Measurements from ENCODE around the gene RBM5. TPM values are rescaled to one million over a fixed set of nuclear protein-coding genes. Genes with fewer than 3 reads are reported as not detected.

RBM5 gene
- polyA plus RNA-seq, 1 experiment: 205 TPM

DNA sequence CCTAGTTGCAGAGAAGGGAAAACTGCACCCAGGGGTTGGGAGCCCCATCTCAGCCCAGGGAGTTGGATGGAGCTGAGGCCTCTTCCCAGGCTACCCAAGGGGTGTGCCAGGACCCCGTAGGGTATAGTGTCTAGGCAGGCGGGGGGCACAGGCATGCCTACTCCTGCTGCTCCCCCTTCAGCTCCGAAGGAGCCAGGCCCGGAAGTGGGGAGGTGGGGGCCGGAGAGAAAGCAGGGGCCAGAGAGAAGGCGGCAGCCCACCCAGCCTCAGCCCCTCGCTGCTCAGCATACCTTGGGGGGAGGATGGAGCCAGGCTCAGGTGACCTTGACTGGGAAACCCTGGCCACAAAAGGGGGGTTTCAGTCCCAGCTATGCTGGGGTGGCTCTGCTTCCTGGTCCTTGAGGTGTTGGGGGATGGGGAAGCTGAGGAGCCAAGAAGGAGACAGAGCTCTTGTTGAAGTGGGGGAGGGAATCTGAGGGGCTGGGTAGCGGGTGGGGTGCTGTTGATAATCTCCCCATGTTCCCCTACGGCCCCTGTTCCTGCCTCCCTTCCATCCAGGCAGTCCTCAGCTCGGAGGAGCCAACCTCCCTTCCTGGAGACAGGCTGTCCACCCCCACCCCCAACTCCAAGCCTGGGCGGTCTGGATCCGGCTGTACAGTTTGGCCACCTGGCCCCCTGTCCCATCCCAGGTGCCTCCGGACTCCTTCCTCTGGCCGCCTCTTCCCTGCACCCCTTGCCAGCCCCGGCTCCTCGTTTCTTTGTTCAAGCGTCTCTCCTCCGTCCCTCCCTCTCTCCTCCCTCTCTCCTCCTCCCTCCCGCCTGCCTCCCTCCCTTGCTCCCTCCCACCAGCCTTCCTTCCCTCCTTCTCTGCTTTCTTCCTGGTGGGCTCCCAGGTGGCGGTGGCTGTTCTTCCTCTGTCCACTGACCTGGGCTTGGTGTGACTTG is 68.1 kb downstream of the RBM5 start:
- CTCF ChIA-PET: interaction anchor here (0.6 to 3.6 kb wide), 13 partner anchors 9 to 318 kb away, joined by 3 to 24 read pairs (median 4); no protein-coding TSS in a partner anchor
- TF ChIP-seq, protein P1, sequence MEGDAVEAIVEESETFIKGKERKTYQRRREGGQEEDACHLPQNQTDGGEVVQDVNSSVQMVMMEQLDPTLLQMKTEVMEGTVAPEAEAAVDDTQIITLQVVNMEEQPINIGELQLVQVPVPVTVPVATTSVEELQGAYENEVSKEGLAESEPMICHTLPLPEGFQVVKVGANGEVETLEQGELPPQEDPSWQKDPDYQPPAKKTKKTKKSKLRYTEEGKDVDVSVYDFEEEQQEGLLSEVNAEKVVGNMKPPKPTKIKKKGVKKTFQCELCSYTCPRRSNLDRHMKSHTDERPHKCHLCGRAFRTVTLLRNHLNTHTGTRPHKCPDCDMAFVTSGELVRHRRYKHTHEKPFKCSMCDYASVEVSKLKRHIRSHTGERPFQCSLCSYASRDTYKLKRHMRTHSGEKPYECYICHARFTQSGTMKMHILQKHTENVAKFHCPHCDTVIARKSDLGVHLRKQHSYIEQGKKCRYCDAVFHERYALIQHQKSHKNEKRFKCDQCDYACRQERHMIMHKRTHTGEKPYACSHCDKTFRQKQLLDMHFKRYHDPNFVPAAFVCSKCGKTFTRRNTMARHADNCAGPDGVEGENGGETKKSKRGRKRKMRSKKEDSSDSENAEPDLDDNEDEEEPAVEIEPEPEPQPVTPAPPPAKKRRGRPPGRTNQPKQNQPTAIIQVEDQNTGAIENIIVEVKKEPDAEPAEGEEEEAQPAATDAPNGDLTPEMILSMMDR (IDR thresholded peaks at IDR 0.05; ENCODE audit: insufficient read depth, low read depth, low read length): no peak
- no peaks in the 10 kb centered on the region; the same call in 1 of the 2 replicates for H3K36me3 ChIP-seq (ENCODE audit: control insufficient read depth, insufficient read depth, low read length)
- peak overlapping the region; percentile 43 for H3K4me3 ChIP-seq (ENCODE audit: low read depth, low read length)
- POLR2A ChIA-PET: interaction anchor here (0.5 kb wide), 1 partner anchor 58 kb away, joined by 8 read pairs; no protein-coding TSS in a partner anchor
- peaks cover 4% of the 10 kb centered on the region; the same call in 1 of the 2 replicates for H3K27me3 ChIP-seq (ENCODE audit: control insufficient read depth, insufficient read depth, low read length)
- no peak for DNase-seq (ENCODE audit: low read depth)

DNA sequence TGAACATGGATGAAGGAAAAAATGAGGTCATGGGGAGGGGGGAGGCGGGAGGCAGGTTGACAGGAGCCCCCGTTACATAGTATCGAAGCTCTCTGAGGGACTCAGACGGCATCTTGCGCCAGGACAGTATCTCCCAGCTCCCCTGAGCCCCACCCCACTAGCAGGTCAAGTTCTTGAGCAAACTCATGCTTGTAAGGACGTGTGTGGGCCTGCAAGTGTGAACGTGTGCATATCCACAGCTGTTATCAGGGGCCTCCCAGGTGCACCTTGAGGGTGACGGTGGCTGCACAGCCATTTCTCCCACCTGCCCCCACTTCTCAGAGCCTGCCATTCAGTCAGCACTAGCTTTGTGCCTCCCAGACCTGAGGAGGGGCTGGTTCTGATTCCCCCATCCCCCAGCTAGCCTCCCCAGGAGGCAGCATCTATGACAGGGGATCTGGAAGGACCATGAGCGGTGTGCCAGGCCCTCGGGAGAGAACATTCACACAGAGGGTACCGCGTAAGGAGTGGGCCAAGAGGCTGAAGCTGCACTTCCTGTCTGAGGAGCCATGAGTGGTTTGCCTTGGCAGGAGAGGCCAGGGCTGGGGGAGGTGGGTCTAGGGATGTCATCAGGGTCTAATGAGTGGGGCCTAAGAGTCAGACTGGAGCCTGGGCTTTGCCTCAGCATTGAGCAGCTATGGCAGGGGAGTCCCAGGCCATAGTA is 69.3 kb downstream of the RBM5 start:
- peaks cover 4% of the 10 kb centered on the region; the same call in 1 of the 2 replicates for H3K27me3 ChIP-seq (ENCODE audit: control insufficient read depth, insufficient read depth, low read length)
- ChIA-PET CTCF (interaction anchor here (0.7 to 3.6 kb wide), 4 partner anchors 10 to 68 kb away, joined by 3 to 24 read pairs (median 9); no protein-coding TSS in a partner anchor), POLR2A (no interaction called here)
- no peak overlapping the region for H3K4me3 ChIP-seq (ENCODE audit: low read depth, low read length)
- no peaks in the 10 kb centered on the region; the same call in 1 of the 2 replicates for H3K36me3 ChIP-seq (ENCODE audit: control insufficient read depth, insufficient read depth, low read length)
- no peak for DNase-seq (ENCODE audit: low read depth)
- TF ChIP-seq, protein P1 (IDR thresholded peaks at IDR 0.05; ENCODE audit: insufficient read depth, low read depth, low read length): no peak

DNA sequence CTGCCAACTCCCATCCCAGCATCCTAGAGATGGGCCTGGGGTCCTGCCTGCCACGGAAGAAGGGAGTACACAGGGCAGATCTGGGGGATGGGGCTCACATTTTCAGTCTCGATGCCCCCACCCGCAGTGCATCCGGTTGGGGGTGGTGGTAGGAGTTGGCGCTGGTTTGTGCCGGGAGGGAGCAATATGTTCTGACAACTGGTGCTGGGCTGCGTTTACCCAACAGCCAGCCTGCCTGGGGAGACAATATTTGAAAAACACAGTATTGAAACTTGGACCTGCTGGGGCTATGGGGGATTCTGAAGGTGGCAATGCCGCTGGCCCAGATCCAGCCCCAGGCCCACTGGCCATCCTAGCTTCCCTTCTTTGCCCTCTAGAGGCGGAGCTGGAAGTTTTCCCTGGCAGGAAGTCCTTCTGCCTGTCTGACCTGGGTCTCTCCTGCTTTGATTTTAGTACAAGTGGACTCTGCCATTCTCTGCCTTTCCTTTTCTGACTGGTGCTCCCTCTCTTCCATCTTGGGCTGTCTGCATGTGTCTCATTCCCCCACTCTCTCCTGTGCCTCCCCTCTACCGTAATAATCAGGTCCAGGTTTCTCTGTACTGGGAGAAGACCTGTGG is 69.9 kb downstream of the RBM5 start:
- ChIA-PET CTCF (interaction anchor here (3.4 to 3.6 kb wide), 2 partner anchors 31 to 68 kb away, joined by 13 to 24 read pairs; no protein-coding TSS in a partner anchor), POLR2A (no interaction called here)

DNA sequence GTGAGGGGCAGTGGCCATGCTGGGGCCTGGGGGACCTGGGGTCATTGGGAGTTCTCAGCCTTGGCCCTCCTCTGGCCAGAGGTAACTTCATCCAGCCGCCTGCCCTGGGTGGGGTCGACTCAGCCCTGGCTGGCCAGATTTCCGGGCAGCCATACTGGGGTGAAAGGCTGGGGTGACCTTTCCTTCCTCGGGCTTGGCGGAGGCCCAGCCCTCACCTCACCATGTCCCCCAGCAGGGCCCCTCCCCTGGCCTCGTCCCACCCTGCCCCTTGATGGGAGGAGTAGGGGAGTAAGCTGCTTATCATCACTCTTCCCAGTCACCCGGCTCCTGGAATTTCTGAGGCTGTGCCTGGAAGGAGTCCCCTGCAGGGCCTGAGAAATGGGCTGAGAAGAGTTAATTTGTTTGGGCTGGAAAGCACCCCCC is 71.9 kb downstream of the RBM5 start:
- CTCF ChIA-PET: no interaction called here
- DNase-seq (ENCODE audit: low read depth): no peak
- POLR2A ChIA-PET: no interaction called here

More for the DNA sequence above, 69.9 kb downstream of the RBM5 start:
- peaks cover 4% of the 10 kb centered on the region; the same call in 1 of the 2 replicates for H3K27me3 ChIP-seq (ENCODE audit: control insufficient read depth, insufficient read depth, low read length)
- H3K36me3 ChIP-seq (ENCODE audit: control insufficient read depth, insufficient read depth, low read length): no peaks in the 10 kb centered on the region; the same call in 1 of the 2 replicates
- TF ChIP-seq, protein P1 (IDR thresholded peaks at IDR 0.05; ENCODE audit: insufficient read depth, low read depth, low read length): no peak
- H3K4me3 ChIP-seq (ENCODE audit: low read depth, low read length): no peak overlapping the region
- no peak for DNase-seq (ENCODE audit: low read depth)

More for the DNA sequence above, 71.9 kb downstream of the RBM5 start:
- H3K36me3 ChIP-seq (ENCODE audit: control insufficient read depth, insufficient read depth, low read length): no peaks in the 10 kb centered on the region; the same call in 1 of the 2 replicates
- TF ChIP-seq, protein P1 (IDR thresholded peaks at IDR 0.05; ENCODE audit: insufficient read depth, low read depth, low read length): no peak
- no peak overlapping the region for H3K4me3 ChIP-seq (ENCODE audit: low read depth, low read length)
- H3K27me3 ChIP-seq (ENCODE audit: control insufficient read depth, insufficient read depth, low read length): no peaks in the 10 kb centered on the region

Data from BJ (cell line).